ENCODE data around the gene HLA-DMA. TPM values are rescaled to one million over a fixed set of nuclear protein-coding genes. Genes with fewer than 3 reads are reported as not detected.
A peak's percentile ranks its signal among the peaks of the same experiment; 100 is the strongest.

Gene HLA-DMA
- polyA plus RNA-seq, 3 donors, result 13.7 to 18.3 (median 15.6) TPM

GRCh38 chr6:32935551-32936238, 17.2 kb downstream of the HLA-DMA start:
- DNase-seq (ENCODE audit: low read depth in 3 of 3, low spot score in 2 of 3), result no peak

GRCh38 chr6:32933661-32934085, 19.2 kb downstream of the HLA-DMA start:
- DNase-seq (ENCODE audit: low read depth in 3 of 3, low spot score in 2 of 3), result peak in 2 of 3 donors; percentile 53 to 56

GRCh38 chr6:32932132-32932868, 20.6 kb downstream of the HLA-DMA start:
- DNase-seq (ENCODE audit: low read depth in 3 of 3, low spot score in 2 of 3), result no peak

GRCh38 chr6:32931211-32931610, 21.7 kb downstream of the HLA-DMA start:
- no peak for DNase-seq (ENCODE audit: low read depth in 3 of 3, low spot score in 2 of 3)

- DNase-seq (ENCODE audit: low read depth in 3 of 3, low spot score in 2 of 3), result no peak
Measured at GRCh38 chr6:32922083-32922482, 30.8 kb downstream of the HLA-DMA start.

GRCh38 chr6:32920715-32921114, 32.2 kb downstream of the HLA-DMA start:
- no peak for DNase-seq (ENCODE audit: low read depth in 3 of 3, low spot score in 2 of 3)

- no peak for DNase-seq (ENCODE audit: low read depth in 3 of 3, low spot score in 2 of 3)
Measured at GRCh38 chr6:32912951-32913350, 39.9 kb downstream of the HLA-DMA start.

GRCh38 chr6:32908897-32909296, 44.0 kb downstream of the HLA-DMA start:
- DNase-seq (ENCODE audit: low read depth in 3 of 3, low spot score in 2 of 3), result no peak

- DNase-seq (ENCODE audit: low read depth in 3 of 3, low spot score in 2 of 3), result no peak
Measured at GRCh38 chr6:32906539-32906938, 46.4 kb downstream of the HLA-DMA start.

GRCh38 chr6:32905078-32905477, 47.8 kb downstream of the HLA-DMA start:
- no peak for DNase-seq (ENCODE audit: low read depth in 3 of 3, low spot score in 2 of 3)

GRCh38 chr6:32903952-32904351, 48.9 kb downstream of the HLA-DMA start:
- no peak for DNase-seq (ENCODE audit: low read depth in 3 of 3, low spot score in 2 of 3)

Other genes starting within 250 kb of the HLA-DMA start
- under 1 TPM in 1 of 3 donors, not detected in 2; 0.34 TPM for gene HLA-DQA2, start 211.7 kb downstream of the HLA-DMA start, polyA plus RNA-seq (ENCODE audit: insufficient read length in 3 of 3)
- gene HLA-DQB2, start 189.6 kb downstream of the HLA-DMA start, polyA plus RNA-seq (ENCODE audit: insufficient read length in 3 of 3), result 1 to 10 TPM in 1 of 3 donors, under 1 TPM in 1, not detected in 1; 0.72 to 1.3 TPM
- under 1 TPM in 2 of 3 donors, not detected in 1; 0.17 to 0.26 TPM for gene HLA-DOB, start 136.1 kb downstream of the HLA-DMA start, polyA plus RNA-seq (ENCODE audit: insufficient read length in 3 of 3)
- 10 to 100 TPM; 10.2 to 12.4 (median 11.9) TPM for gene TAP2, start 114.4 kb downstream of the HLA-DMA start, polyA plus RNA-seq (ENCODE audit: insufficient read length in 3 of 3)
- 10 to 100 TPM; 24.1 to 27.8 (median 25.7) TPM for gene PSMB8, start 109.0 kb downstream of the HLA-DMA start, polyA plus RNA-seq (ENCODE audit: insufficient read length in 3 of 3)
- 10 to 100 TPM; 11.2 to 12.5 (median 11.6) TPM for gene TAP1, start 99.4 kb downstream of the HLA-DMA start, polyA plus RNA-seq (ENCODE audit: insufficient read length in 3 of 3)
- 1 to 10 TPM; 5.0 to 8.0 (median 6.2) TPM for gene PSMB9, start 98.9 kb downstream of the HLA-DMA start, polyA plus RNA-seq (ENCODE audit: insufficient read length in 3 of 3)
- 10 to 100 TPM; 73.7 to 80.3 (median 74.3) TPM for gene HLA-DMB, start 12.1 kb downstream of the HLA-DMA start, polyA plus RNA-seq (ENCODE audit: insufficient read length in 3 of 3)
- 100 to 1,000 TPM; 292 to 324 (median 307) TPM for gene BRD2, start 15.5 kb upstream of the HLA-DMA start, polyA plus RNA-seq (ENCODE audit: insufficient read length in 3 of 3)
- gene HLA-DOA, start 56.5 kb upstream of the HLA-DMA start, polyA plus RNA-seq (ENCODE audit: insufficient read length in 3 of 3), result 1 to 10 TPM; 5.2 to 5.4 (median 5.3) TPM
- 10 to 100 TPM; 14.2 to 40.5 (median 17.9) TPM for gene HLA-DPA1, start 120.6 kb upstream of the HLA-DMA start, polyA plus RNA-seq (ENCODE audit: insufficient read length in 3 of 3)
- 10 to 100 TPM; 17.9 to 27.0 (median 20.0) TPM for gene HLA-DPB1, start 122.9 kb upstream of the HLA-DMA start, polyA plus RNA-seq (ENCODE audit: insufficient read length in 3 of 3)
- 1 to 10 TPM; 3.8 to 4.9 (median 3.8) TPM for gene COL11A2, start 239.4 kb upstream of the HLA-DMA start, polyA plus RNA-seq (ENCODE audit: insufficient read length in 3 of 3)
- 10 to 100 TPM; 48.7 to 51.7 (median 49.3) TPM for gene RXRB, start 247.6 kb upstream of the HLA-DMA start, polyA plus RNA-seq (ENCODE audit: insufficient read length in 3 of 3)
- 100 to 1,000 TPM; 121 to 131 (median 127) TPM for gene SLC39A7, start 247.8 kb upstream of the HLA-DMA start, polyA plus RNA-seq (ENCODE audit: insufficient read length in 3 of 3)